ENCODE results near the gene PIM2. TPM values are rescaled to one million over a fixed set of nuclear protein-coding genes. Genes with fewer than 3 reads are reported as not detected.
A peak's percentile ranks its signal among the peaks of the same experiment; 100 is the strongest.

PIM2 gene
- total and polyA plus RNA-seq, 2 of the 13 experiments (the other 11 are each of a cell fraction or from before 2014, with no cell fraction given): 14.4 to 15.8 TPM

DNA sequence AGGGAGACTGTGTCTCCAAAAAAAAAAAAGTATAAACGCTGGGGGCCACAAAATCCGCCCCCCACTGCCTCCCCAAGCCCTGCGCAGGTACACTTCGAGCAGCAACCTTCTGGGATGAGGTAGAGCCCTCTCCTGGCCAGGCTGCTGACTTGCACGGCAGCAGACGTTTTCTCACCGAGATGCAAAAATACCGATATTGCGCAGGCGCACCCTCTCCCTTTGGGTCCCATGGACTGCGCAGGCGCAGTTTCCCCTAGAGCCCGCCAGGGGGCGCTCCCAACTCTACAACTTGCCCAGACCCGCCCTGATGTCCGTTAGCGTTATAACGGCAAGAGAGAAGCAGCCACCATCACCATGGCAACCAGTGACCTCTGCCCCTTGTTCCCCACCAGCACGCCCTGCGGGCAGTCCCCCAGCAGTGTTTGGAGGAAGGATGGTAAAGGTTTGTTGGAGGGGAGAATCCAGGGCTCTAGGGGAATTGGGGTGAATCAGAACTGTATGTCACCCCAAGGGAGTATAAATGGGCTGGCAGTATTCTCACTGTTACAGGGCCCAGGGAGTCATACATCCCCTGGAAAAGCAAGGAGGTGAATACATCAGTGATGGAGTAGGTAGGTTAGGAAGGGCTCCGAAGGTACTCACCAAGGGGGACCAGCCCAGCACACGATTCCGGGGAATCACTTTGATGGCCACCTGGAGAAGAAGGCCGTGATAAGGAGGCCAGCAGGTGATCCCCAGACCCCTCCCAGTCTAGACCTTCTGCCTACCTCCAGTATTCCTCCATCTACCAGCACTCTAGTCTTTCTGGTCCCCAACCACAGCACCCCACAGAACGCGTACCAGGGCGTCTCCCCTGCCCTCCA is 1.5 kb downstream of the PIM2 start (continued):
- TF ChIP-seq, protein P1, sequence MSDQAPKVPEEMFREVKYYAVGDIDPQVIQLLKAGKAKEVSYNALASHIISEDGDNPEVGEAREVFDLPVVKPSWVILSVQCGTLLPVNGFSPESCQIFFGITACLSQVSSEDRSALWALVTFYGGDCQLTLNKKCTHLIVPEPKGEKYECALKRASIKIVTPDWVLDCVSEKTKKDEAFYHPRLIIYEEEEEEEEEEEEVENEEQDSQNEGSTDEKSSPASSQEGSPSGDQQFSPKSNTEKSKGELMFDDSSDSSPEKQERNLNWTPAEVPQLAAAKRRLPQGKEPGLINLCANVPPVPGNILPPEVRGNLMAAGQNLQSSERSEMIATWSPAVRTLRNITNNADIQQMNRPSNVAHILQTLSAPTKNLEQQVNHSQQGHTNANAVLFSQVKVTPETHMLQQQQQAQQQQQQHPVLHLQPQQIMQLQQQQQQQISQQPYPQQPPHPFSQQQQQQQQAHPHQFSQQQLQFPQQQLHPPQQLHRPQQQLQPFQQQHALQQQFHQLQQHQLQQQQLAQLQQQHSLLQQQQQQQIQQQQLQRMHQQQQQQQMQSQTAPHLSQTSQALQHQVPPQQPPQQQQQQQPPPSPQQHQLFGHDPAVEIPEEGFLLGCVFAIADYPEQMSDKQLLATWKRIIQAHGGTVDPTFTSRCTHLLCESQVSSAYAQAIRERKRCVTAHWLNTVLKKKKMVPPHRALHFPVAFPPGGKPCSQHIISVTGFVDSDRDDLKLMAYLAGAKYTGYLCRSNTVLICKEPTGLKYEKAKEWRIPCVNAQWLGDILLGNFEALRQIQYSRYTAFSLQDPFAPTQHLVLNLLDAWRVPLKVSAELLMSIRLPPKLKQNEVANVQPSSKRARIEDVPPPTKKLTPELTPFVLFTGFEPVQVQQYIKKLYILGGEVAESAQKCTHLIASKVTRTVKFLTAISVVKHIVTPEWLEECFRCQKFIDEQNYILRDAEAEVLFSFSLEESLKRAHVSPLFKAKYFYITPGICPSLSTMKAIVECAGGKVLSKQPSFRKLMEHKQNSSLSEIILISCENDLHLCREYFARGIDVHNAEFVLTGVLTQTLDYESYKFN (CRISPR knock-in tag; conservative IDR thresholded peaks at IDR 0.05): peak; percentile 35; the same call in 1 of the 2 replicates
- TF ChIP-seq ZBTB4 (CRISPR knock-in tag; IDR thresholded peaks at IDR 0.05; ENCODE audit: borderline replicate concordance) (no peak), SIN3A (IDR thresholded peaks at IDR 0.05; ENCODE audit: borderline replicate concordance, low read depth, low read length) (peak; percentile 65; the same call in 1 of the 2 replicates), THAP11 (CRISPR knock-in tag; IDR thresholded peaks at IDR 0.05) (0 out of 2 replicates have a peak, but pooled peaks have one; percentile 37), NR2F1 (CRISPR knock-in tag; IDR thresholded peaks at IDR 0.05) (peak; percentile 61 to 81), TSC22D2 (CRISPR knock-in tag; IDR thresholded peaks at IDR 0.05; ENCODE audit: borderline replicate concordance) (no peak), TGIF2 (CRISPR knock-in tag; IDR thresholded peaks at IDR 0.05) (no peak), SMAD3 (CRISPR knock-in tag; IDR thresholded peaks at IDR 0.05) (0 out of 2 replicates have a peak, but pooled peaks have one; percentile 55), POGK (CRISPR knock-in tag; conservative IDR thresholded peaks at IDR 0.05) (0 out of 2 replicates have a peak, but pooled peaks have one; percentile 26), NFKBIZ (CRISPR knock-in tag; IDR thresholded peaks at IDR 0.05) (no peak), PATZ1 (CRISPR knock-in tag; IDR thresholded peaks at IDR 0.05) (peak; percentile 75)

All from HepG2 (cell line).